HEK293 (cell line): ENCODE results near the gene PPM1N.

ENCODE experiments used
- CTCF ChIP-seq: fragments of 450-650 bp; formaldehyde crosslinking; IDR thresholded peaks from 2 replicates; pipeline ENCODE4 v1.5.1; 2016; ENCODE audit warnings: missing biosample characterization, missing genetic modification characterization
- OVOL3 ChIP-seq: fragments of 450-650 bp; formaldehyde crosslinking; IDR thresholded peaks from 2 replicates; pipeline ENCODE4 v1.5.1; 2016; ENCODE audit warnings: missing biosample characterization, missing genetic modification characterization
- ZBTB11 ChIP-seq: fragments of 450-650 bp; formaldehyde crosslinking; conservative IDR thresholded peaks from 2 replicates; pipeline ENCODE4 v1.5.1; 2016; ENCODE audit warnings: low read depth, missing biosample characterization, missing genetic modification characterization
- ZEB2 ChIP-seq: fragments of 450-650 bp; formaldehyde crosslinking; IDR thresholded peaks from 2 replicates; pipeline ENCODE4 v1.5.1; 2016; ENCODE audit warnings: missing biosample characterization, missing genetic modification characterization
- ZNF138 ChIP-seq: fragments of 450-650 bp; formaldehyde crosslinking; IDR thresholded peaks from 2 replicates; pipeline ENCODE4 v1.5.1; 2016; ENCODE audit warnings: missing biosample characterization, missing genetic modification characterization, borderline replicate concordance
- ZNF18 ChIP-seq: fragments of 450-650 bp; formaldehyde crosslinking; IDR thresholded peaks from 2 replicates; pipeline ENCODE4 v1.5.1; 2016; ENCODE audit warnings: missing biosample characterization, missing genetic modification characterization
- ZNF24 ChIP-seq: fragments of 450-650 bp; formaldehyde crosslinking; IDR thresholded peaks from 2 replicates; pipeline ENCODE4 v1.5.1; 2016; ENCODE audit warnings: missing biosample characterization, missing genetic modification characterization
- ZNF366 ChIP-seq: fragments of 450-650 bp; formaldehyde crosslinking; conservative IDR thresholded peaks from 2 replicates; pipeline ENCODE4 v1.5.1; 2016; ENCODE audit warnings: missing biosample characterization, missing genetic modification characterization
- ZNF670 ChIP-seq: fragments of 450-650 bp; formaldehyde crosslinking; IDR thresholded peaks from 2 replicates; pipeline ENCODE4 v1.5.1; 2016; ENCODE audit warnings: missing biosample characterization, missing genetic modification characterization, low read depth
- ZNF768 ChIP-seq: fragments of 450-650 bp; formaldehyde crosslinking; IDR thresholded peaks from 2 replicates; pipeline ENCODE4 v1.5.1; 2018; ENCODE audit warnings: missing biosample characterization, mild to moderate bottlenecking, missing genetic modification characterization

GRCh38 chr19:45529420-45529785 is 31.2 kb downstream of the PPM1N start:
- TF ChIP-seq CTCF = no peak
- TF ChIP-seq ZNF18 = no peak
- TF ChIP-seq ZBTB11 (tag by site-specific recombination) = no peak
- no peak for TF ChIP-seq OVOL3 (tag by site-specific recombination)
- TF ChIP-seq ZNF138 (tag by site-specific recombination) = no peak
- TF ChIP-seq ZNF24 = no peak
- no peak for TF ChIP-seq ZNF670
- no peak for TF ChIP-seq ZNF366 (tag by site-specific recombination)
- TF ChIP-seq ZEB2 = no peak
- TF ChIP-seq ZNF768 = no peak
